GM12878 (cell line): ENCODE data around the gene GID8. TPM values are rescaled to one million over a fixed set of nuclear protein-coding genes. Genes with fewer than 3 reads are reported as not detected.

Experiments
- ATF2 ChIP-seq: IDR thresholded peaks from 2 replicates; pipeline ENCODE4 v1.6.1; 2012; ENCODE audit warnings: low read length, inconsistent platforms
- BRCA1 ChIP-seq: IDR thresholded peaks from 2 replicates; pipeline ENCODE4 v1.6.1; 2011; ENCODE audit warnings: low read depth, low read length, improper control_type of control experiment
- CBFB ChIP-seq: IDR thresholded peaks from 2 replicates; pipeline ENCODE4 v1.6.1; 2016; ENCODE audit warnings: antibody characterized with exemption, low read depth
- CBX3 ChIP-seq: fragments of 200-600 bp; sonication (generic); IDR thresholded peaks from 2 replicates; pipeline ENCODE4 v1.6.1; 2016; ENCODE audit warnings: low read depth, borderline replicate concordance
- EGR1 ChIP-seq, 2 experiments: IDR thresholded peaks; 1 replicate in 1 of 2; 2 replicates in 1 of 2; pipeline ENCODE4 v1.6.1; 2011 to 2012; ENCODE audit warnings: low read depth in 2 of 2, low read length in 2 of 2, borderline replicate concordance in 1 of 2, mild to moderate bottlenecking in 1 of 2, moderate library complexity in 1 of 2
- FOXM1 ChIP-seq: IDR thresholded peaks from 2 replicates; pipeline ENCODE4 v1.6.1; 2012; ENCODE audit warnings: low read depth, mild to moderate bottlenecking, inconsistent platforms, low read length, moderate library complexity
- IKZF1 ChIP-seq: fragments of 450-650 bp; conservative IDR thresholded peaks from 2 replicates; pipeline ENCODE4 v1.6.1; 2017; ENCODE audit warnings: antibody characterized with exemption, mild to moderate bottlenecking
- KLF5 ChIP-seq: fragments of 450-650 bp; IDR thresholded peaks from 2 replicates; pipeline ENCODE4 v1.6.1; 2014; ENCODE audit warnings: mild to moderate bottlenecking; ENCODE audit not compliant: partially characterized antibody
- MEF2A ChIP-seq: IDR thresholded peaks from 2 replicates; pipeline ENCODE4 v1.6.1; 2011; ENCODE audit warnings: low read depth, mild to moderate bottlenecking, low read length, moderate library complexity; ENCODE audit not compliant: insufficient read depth
- MTA2 ChIP-seq: fragments of 450-650 bp; IDR thresholded peaks from 2 replicates; pipeline ENCODE4 v1.6.1; 2016; ENCODE audit warnings: low read depth, mild to moderate bottlenecking, moderate library complexity
- MXI1 ChIP-seq: fragments of 150-350 bp; IDR thresholded peaks from 2 replicates; pipeline ENCODE4 v1.6.1; 2011; ENCODE audit warnings: low read depth, mild to moderate bottlenecking, inconsistent platforms, low read length, improper control_type of control experiment
- MYC ChIP-seq: IDR thresholded peaks from 2 replicates; pipeline ENCODE4 v1.6.1; 2011; ENCODE audit warnings: mild to moderate bottlenecking, low read length, moderate library complexity, inconsistent platforms; ENCODE audit not compliant: insufficient read depth, insufficient replicate concordance, insufficient read length, severe bottlenecking
- NBN ChIP-seq: fragments of 450-650 bp; IDR thresholded peaks from 2 replicates; pipeline ENCODE4 v1.6.1; 2016
- NFIC ChIP-seq: IDR thresholded peaks from 2 replicates; pipeline ENCODE4 v1.6.1; 2012; ENCODE audit warnings: low read depth, mild to moderate bottlenecking, inconsistent platforms, low read length, moderate library complexity
- NR2C2 ChIP-seq: IDR thresholded peaks from 2 replicates; pipeline ENCODE4 v1.6.1; 2011; ENCODE audit warnings: borderline replicate concordance, low read depth; ENCODE audit not compliant: control insufficient read depth, insufficient read length
- NR2F1 ChIP-seq: fragments of 450-650 bp; conservative IDR thresholded peaks from 2 replicates; pipeline ENCODE4 v1.6.1; 2017; ENCODE audit warnings: mild to moderate bottlenecking
- POLR2A ChIP-seq: IDR thresholded peaks from 2 replicates; pipeline ENCODE4 v1.6.1; 2011; ENCODE audit warnings: low read depth, mild to moderate bottlenecking, low read length
- POU2F2 ChIP-seq: IDR thresholded peaks from 3 replicates; pipeline ENCODE4 v1.6.1; 2011; ENCODE audit warnings: low read depth, mild to moderate bottlenecking, low read length, borderline replicate concordance
- RAD21 ChIP-seq: IDR thresholded peaks from 2 replicates; pipeline ENCODE4 v1.6.1; 2011; ENCODE audit warnings: mild to moderate bottlenecking, low read depth, low read length, moderate library complexity; ENCODE audit not compliant: insufficient read depth
- STAT3 ChIP-seq: IDR thresholded peaks from 2 replicates; pipeline ENCODE4 v1.6.1; 2011; ENCODE audit warnings: low read depth, low read length, improper control_type of control experiment
- SUPT20H ChIP-seq: IDR thresholded peaks from 2 replicates; pipeline ENCODE4 v1.6.1; 2011; ENCODE audit warnings: low read depth, mild to moderate bottlenecking, low read length, moderate library complexity, borderline replicate concordance; ENCODE audit not compliant: control insufficient read depth
- TARDBP ChIP-seq: IDR thresholded peaks from 2 replicates; pipeline ENCODE4 v1.6.1; 2016; ENCODE audit warnings: borderline replicate concordance
- TCF7 ChIP-seq: IDR thresholded peaks from 2 replicates; pipeline ENCODE4 v1.6.1; 2014; ENCODE audit warnings: antibody characterized with exemption, borderline replicate concordance
- WRNIP1 ChIP-seq: IDR thresholded peaks from 2 replicates; pipeline ENCODE4 v1.6.1; 2011; ENCODE audit warnings: low read depth, low read length, improper control_type of control experiment, borderline replicate concordance
- YY1 ChIP-seq: IDR thresholded peaks from 2 replicates; pipeline ENCODE4 v1.6.1; 2011; ENCODE audit warnings: low read depth, mild to moderate bottlenecking, low read length
- ZNF622 ChIP-seq: fragments of 450-650 bp; IDR thresholded peaks from 2 replicates; pipeline ENCODE4 v1.6.1; 2017; ENCODE audit warnings: mild to moderate bottlenecking, inconsistent platforms
- polyA plus RNA-seq, 11 experiments: library from polyadenylated mRNA; depleted of rRNA in 4 of 11; unstranded in 6 of 11; stranded (reverse) in 5 of 11; fragments of >200 nt; fragmentation: Nextera tagmentation in 4 of 11; fragmentation: Illumina TruSeq in 1 of 11; extraction: Ambion mirVana in 4 of 11; extraction: Trizol in 1 of 11; gene quantifications; 1 replicate in 1 of 11; 2 replicates in 10 of 11; pipeline versions ENCODE4 v1.2.1 to v1.2.3, GENCODE V29; 2011 to 2016; ENCODE audit warnings: inconsistent platforms in 2 of 11, missing spikeins in 2 of 11, low read depth in 1 of 11
- total RNA-seq, 4 experiments: library from RNA; depleted of rRNA in 3 of 4; stranded (reverse); fragments of >200 nt in 3 of 4; fragmentation: Illumina TruSeq in 1 of 4; extraction: Trizol in 1 of 4; gene quantifications; 2 replicates each; pipeline versions ENCODE4 v1.2.1 to v1.2.3, GENCODE V29; 2013 to 2021
- TF ChIP-seq, protein P1 (sequence below): fragments of 450-650 bp; IDR thresholded peaks from 2 replicates; pipeline ENCODE4 v1.6.1; 2017; ENCODE audit warnings: mild to moderate bottlenecking, moderate library complexity

Gene GID8
- total and polyA plus RNA-seq, 10 of the 15 experiments (the other 5 are each of a cell fraction or from before 2014, with no cell fraction given): 12.0 to 33.8 (median 22.2) TPM

- TF ChIP-seq MEF2A: 0 out of 2 replicates have a peak, but pooled peaks have one; percentile 39
- TF ChIP-seq EGR1 (IDR thresholded peaks at IDR 0.05; ENCODE audit: borderline replicate concordance in 1 of 2, low read depth in 2 of 2, low read length in 2 of 2): peak in 1 of 2 experiments; percentile 7; a peak in 1 of 3 replicates
- 0 out of 2 replicates have a peak, but pooled peaks have one; percentile 12 for TF ChIP-seq NR2F1
- no peak for TF ChIP-seq MYC
- TF ChIP-seq TCF7: no peak
- TF ChIP-seq, protein P1, sequence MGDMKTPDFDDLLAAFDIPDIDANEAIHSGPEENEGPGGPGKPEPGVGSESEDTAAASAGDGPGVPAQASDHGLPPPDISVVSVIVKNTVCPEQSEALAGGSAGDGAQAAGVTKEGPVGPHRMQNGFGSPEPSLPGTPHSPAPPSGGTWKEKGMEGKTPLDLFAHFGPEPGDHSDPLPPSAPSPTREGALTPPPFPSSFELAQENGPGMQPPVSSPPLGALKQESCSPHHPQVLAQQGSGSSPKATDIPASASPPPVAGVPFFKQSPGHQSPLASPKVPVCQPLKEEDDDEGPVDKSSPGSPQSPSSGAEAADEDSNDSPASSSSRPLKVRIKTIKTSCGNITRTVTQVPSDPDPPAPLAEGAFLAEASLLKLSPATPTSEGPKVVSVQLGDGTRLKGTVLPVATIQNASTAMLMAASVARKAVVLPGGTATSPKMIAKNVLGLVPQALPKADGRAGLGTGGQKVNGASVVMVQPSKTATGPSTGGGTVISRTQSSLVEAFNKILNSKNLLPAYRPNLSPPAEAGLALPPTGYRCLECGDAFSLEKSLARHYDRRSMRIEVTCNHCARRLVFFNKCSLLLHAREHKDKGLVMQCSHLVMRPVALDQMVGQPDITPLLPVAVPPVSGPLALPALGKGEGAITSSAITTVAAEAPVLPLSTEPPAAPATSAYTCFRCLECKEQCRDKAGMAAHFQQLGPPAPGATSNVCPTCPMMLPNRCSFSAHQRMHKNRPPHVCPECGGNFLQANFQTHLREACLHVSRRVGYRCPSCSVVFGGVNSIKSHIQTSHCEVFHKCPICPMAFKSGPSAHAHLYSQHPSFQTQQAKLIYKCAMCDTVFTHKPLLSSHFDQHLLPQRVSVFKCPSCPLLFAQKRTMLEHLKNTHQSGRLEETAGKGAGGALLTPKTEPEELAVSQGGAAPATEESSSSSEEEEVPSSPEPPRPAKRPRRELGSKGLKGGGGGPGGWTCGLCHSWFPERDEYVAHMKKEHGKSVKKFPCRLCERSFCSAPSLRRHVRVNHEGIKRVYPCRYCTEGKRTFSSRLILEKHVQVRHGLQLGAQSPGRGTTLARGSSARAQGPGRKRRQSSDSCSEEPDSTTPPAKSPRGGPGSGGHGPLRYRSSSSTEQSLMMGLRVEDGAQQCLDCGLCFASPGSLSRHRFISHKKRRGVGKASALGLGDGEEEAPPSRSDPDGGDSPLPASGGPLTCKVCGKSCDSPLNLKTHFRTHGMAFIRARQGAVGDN: 0 out of 2 replicates have a peak, but pooled peaks have one; percentile 15
- TF ChIP-seq CBX3: no peak
- TF ChIP-seq BRCA1: no peak
- no peak for TF ChIP-seq ZNF622
- no peak for TF ChIP-seq ATF2
- TF ChIP-seq IKZF1: peak; percentile 54
- TF ChIP-seq YY1: peak; percentile 78
- TF ChIP-seq NFIC: no peak
- no peak for TF ChIP-seq CBFB
- no peak for TF ChIP-seq SUPT20H
- TF ChIP-seq MXI1: peak; percentile 74
- no peak for TF ChIP-seq NR2C2
- TF ChIP-seq MTA2: peak; percentile 30; the same call in 1 of the 2 replicates
- TF ChIP-seq NBN: peak; percentile 75; the same call in 1 of the 2 replicates
- peak; percentile 91 for TF ChIP-seq RAD21
- no peak for TF ChIP-seq STAT3
- TF ChIP-seq FOXM1: no peak
- no peak for TF ChIP-seq WRNIP1
- no peak for TF ChIP-seq POLR2A
- peak; percentile 89; the same call in 1 of the 3 replicates for TF ChIP-seq POU2F2
- 0 out of 2 replicates have a peak, but pooled peaks have one; percentile 10 for TF ChIP-seq TARDBP
- no peak for TF ChIP-seq KLF5
These were observed 34.2 kb downstream of the GID8 start (continued) for GRCh38 chr20:62971950-62972844.
